Lung (tissue), 12 donors: Measurements from ENCODE around the gene CLASP1. TPM values are rescaled to one million over a fixed set of nuclear protein-coding genes. Genes with fewer than 3 reads are reported as not detected.

Source experiments
- ATAC-seq: fragments of 200-7000 bp; cut with Tn5 transposase; one replicate; pipeline ENCODE4 v1.9.1; 2020; ENCODE audit warnings: moderate number of reproducible peaks; ENCODE audit not compliant: insufficient read depth, low FRiP score
- DNase-seq, 3 donors: peaks; one replicate each; pipeline ENCODE4 v3.0.0-alpha.2; 2013 to 2017
- H3K27ac ChIP-seq, 2 donors: one replicate each; pipeline ENCODE4 v1.5.1; 2013; ENCODE audit warnings: mild to moderate bottlenecking in 2 of 2, moderate library complexity in 2 of 2, control low read depth in 1 of 2, inconsistent platforms in 1 of 2, low read depth in 1 of 2, low read length in 1 of 2
- H3K27me3 ChIP-seq, 3 donors: one replicate each; pipeline ENCODE4 v1.5.1; 2013; ENCODE audit warnings: low read length in 2 of 3; ENCODE audit not compliant: control insufficient read depth in 3 of 3, insufficient read depth in 3 of 3
- H3K36me3 ChIP-seq, 4 donors: one replicate each; pipeline ENCODE4 v1.5.1; 2013; ENCODE audit warnings: low read length in 4 of 4, mild to moderate bottlenecking in 1 of 4, moderate library complexity in 1 of 4; ENCODE audit not compliant: control insufficient read depth in 4 of 4, insufficient read depth in 4 of 4
- H3K4me1 ChIP-seq, 5 donors: one replicate each; pipeline ENCODE4 v1.5.1; 2013; ENCODE audit warnings: low read length in 5 of 5, mild to moderate bottlenecking in 2 of 5, moderate library complexity in 1 of 5; ENCODE audit not compliant: control insufficient read depth in 5 of 5, insufficient read depth in 5 of 5
- H3K4me3 ChIP-seq: one replicate; pipeline ENCODE4 v1.5.1; 2013; ENCODE audit warnings: mild to moderate bottlenecking, control low read depth, moderate library complexity
- H3K9ac ChIP-seq, 2 donors: one replicate each; pipeline ENCODE4 v1.5.1; 2013; ENCODE audit warnings: low read length in 2 of 2, control low read depth in 1 of 2; ENCODE audit not compliant: insufficient read depth in 1 of 2
- H3K9me3 ChIP-seq, 4 donors: one replicate each; pipeline ENCODE4 v1.5.1; 2013; ENCODE audit warnings: low read length in 3 of 4, mild to moderate bottlenecking in 1 of 4, moderate library complexity in 1 of 4; ENCODE audit not compliant: control insufficient read depth in 4 of 4, insufficient read depth in 3 of 4
- CTCF ChIP-seq: IDR thresholded peaks from 2 replicates; pipeline ENCODE4 v1.5.1; 2012; ENCODE audit warnings: mild to moderate bottlenecking; ENCODE audit errors: control extremely low read depth, extremely low read depth
- WGBS, 2 donors: extraction: QIAGEN DNeasy Blood & Tissue Kit; methylation state at CpG; one replicate each; pipeline ENCODE4 v1.1.7; 2013; 5-methylcytosine and 5-hydroxymethylcytosine counted together
- polyA plus RNA-seq, 2 donors: library from polyadenylated mRNA; stranded (reverse); fragments of 200-250 nt; gene quantifications; one replicate each; pipeline ENCODE4 v1.2.1, GENCODE V29; 2013
- total RNA-seq, 2 donors: library from RNA; depleted of rRNA in 1 of 2; stranded (reverse); fragments of >200 nt in 1 of 2; gene quantifications; one replicate each; pipeline ENCODE4 v1.2.1, GENCODE V29; 2014 to 2021
- donor health status: control.
- donor health status: control.
- donor health status: Bipolar disorder and iron deficiency.
- donor health status: healthy.
- donor health status: DM: yes; HTN: yes; CAD: no.

The CLASP1 gene
- total and polyA plus RNA-seq, 4 donors, result 7.4 to 128 (median 30.6) TPM

DNA sequence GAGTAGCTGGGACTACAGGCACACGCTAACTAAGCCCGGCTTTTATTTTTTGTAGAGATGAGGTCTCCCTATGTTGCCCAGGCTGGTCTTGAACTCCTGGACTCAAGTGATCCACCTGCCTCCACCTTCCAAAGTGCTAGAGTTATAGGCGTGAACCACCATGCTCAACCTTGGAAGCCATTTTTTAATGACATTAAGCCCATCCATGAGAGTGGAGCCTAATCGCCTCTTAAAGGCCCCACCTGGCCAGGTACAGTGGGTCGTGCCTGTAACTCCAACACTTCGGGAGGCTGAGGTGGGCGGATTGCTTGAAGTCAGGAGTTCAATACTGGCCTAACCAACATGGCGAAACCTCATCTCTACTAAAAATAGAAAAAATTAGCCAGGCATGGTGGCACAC is 322.6 kb downstream of the CLASP1 start:
- DNase-seq (no peak), ATAC-seq (no peak)
- no peaks in the 10 kb centered on the region for H3K4me1 ChIP-seq
- no peak overlapping the region for H3K27ac ChIP-seq
- no peak for TF ChIP-seq CTCF
- H3K27me3 ChIP-seq, result no peaks in the 10 kb centered on the region
- H3K36me3 ChIP-seq, result no peaks in the 10 kb centered on the region
- H3K4me3 ChIP-seq, result no peak overlapping the region
- 84 to 95% methylated on average over 8 of the region's 8 CpGs for WGBS, 2 donors
- H3K9me3 ChIP-seq, result no peaks in the 10 kb centered on the region
- H3K9ac ChIP-seq, result no peak overlapping the region

GRCh38 chr2:121324601-121325000 is 324.7 kb downstream of the CLASP1 start:
- WGBS, 2 donors, result 92 to 95% methylated on average over 7 of the region's 7 CpGs
- H3K27me3 ChIP-seq, result no peaks in the 10 kb centered on the region
- TF ChIP-seq CTCF, result no peak
- no peaks in the 10 kb centered on the region for H3K9me3 ChIP-seq
- H3K4me1 ChIP-seq, result no peaks in the 10 kb centered on the region
- ATAC-seq, result no peak
- no peaks in the 10 kb centered on the region for H3K36me3 ChIP-seq
- no peak for DNase-seq
- H3K27ac ChIP-seq, result no peak overlapping the region
- H3K4me3 ChIP-seq, result no peak overlapping the region
- no peak overlapping the region for H3K9ac ChIP-seq

GRCh38 chr2:121321476-121321875 is 327.8 kb downstream of the CLASP1 start:
- no peaks in the 10 kb centered on the region for H3K4me1 ChIP-seq
- WGBS, 2 donors, result 86 to 90% methylated on average over 8 of the region's 8 CpGs
- no peak overlapping the region for H3K27ac ChIP-seq
- H3K9ac ChIP-seq, result no peak overlapping the region
- ATAC-seq (no peak), DNase-seq (no peak)
- H3K36me3 ChIP-seq, result no peaks in the 10 kb centered on the region
- TF ChIP-seq CTCF, result no peak
- no peaks in the 10 kb centered on the region for H3K27me3 ChIP-seq
- no peaks in the 10 kb centered on the region for H3K9me3 ChIP-seq
- H3K4me3 ChIP-seq, result no peak overlapping the region

- H3K4me1 ChIP-seq, result no peaks in the 10 kb centered on the region
- TF ChIP-seq CTCF, result no peak
- no peak overlapping the region for H3K4me3 ChIP-seq
- DNase-seq (no peak), ATAC-seq (no peak)
- no peaks in the 10 kb centered on the region for H3K9me3 ChIP-seq
- WGBS, 2 donors, result 78 to 83% methylated on average over 3 of the region's 3 CpGs
- no peaks in the 10 kb centered on the region for H3K27me3 ChIP-seq
- H3K9ac ChIP-seq, result no peak overlapping the region
- H3K36me3 ChIP-seq, result no peaks in the 10 kb centered on the region
- H3K27ac ChIP-seq, result no peak overlapping the region
Observed at GRCh38 chr2:121319941-121320340, 329.3 kb downstream of the CLASP1 start.
